Measurements from ENCODE around the gene IER2.
A peak's percentile ranks its signal among the peaks of the same experiment; 100 is the strongest.

Gene IER2

DNA sequence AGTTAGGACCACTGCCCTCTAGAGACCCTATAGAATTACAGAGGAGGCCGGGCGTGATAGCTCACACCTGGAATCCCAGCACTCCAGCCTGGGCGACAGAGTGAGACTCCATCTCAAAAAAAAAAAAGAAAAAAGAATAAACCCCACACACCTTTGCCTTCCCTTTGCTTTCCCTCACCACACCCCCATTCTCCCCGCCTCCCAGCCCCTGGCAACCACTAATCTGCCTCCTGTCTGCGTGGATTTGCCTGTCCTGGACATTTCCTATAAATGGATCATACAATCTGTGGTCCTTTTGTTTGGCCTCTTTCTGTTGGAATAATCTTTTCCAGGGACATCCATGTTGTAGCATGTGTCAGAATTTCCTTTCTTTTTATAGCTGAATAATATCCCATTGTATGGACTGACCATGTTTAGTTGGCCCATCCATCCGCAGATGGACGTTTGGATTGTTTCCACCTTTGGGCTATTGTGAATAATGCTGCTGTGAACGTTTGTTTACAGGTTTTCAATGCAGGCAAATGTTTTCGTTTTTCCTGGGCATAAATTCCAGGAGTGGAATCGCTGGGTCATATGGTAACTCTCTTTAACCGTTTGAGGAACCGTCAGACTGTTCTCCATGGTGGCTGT is 16.9 kb upstream of the IER2 start:
- peaks cover 0 to under 1% of the 10 kb centered on the region in 2 experiments for H3K4me1 ChIP-seq (ENCODE audit: control insufficient read depth in 1 of 2, insufficient read depth in 1 of 2, low read depth in 1 of 2, low read length in 1 of 2)
- H3K36me3 ChIP-seq, result peaks cover 34% of the 10 kb centered on the region
- H3K27me3 ChIP-seq, result no peaks in the 10 kb centered on the region
- no peaks in the 10 kb centered on the region for H3K9me3 ChIP-seq
- TF ChIP-seq, protein P1, sequence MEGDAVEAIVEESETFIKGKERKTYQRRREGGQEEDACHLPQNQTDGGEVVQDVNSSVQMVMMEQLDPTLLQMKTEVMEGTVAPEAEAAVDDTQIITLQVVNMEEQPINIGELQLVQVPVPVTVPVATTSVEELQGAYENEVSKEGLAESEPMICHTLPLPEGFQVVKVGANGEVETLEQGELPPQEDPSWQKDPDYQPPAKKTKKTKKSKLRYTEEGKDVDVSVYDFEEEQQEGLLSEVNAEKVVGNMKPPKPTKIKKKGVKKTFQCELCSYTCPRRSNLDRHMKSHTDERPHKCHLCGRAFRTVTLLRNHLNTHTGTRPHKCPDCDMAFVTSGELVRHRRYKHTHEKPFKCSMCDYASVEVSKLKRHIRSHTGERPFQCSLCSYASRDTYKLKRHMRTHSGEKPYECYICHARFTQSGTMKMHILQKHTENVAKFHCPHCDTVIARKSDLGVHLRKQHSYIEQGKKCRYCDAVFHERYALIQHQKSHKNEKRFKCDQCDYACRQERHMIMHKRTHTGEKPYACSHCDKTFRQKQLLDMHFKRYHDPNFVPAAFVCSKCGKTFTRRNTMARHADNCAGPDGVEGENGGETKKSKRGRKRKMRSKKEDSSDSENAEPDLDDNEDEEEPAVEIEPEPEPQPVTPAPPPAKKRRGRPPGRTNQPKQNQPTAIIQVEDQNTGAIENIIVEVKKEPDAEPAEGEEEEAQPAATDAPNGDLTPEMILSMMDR (IDR thresholded peaks at IDR 0.05), result no peak
- no peak overlapping the region for H3K27ac ChIP-seq
- H3K4me3 ChIP-seq (ENCODE audit: low read depth in 1 of 2, low read length in 1 of 2), result no peak overlapping the region

- no peaks in the 10 kb centered on the region for H3K27me3 ChIP-seq
- H3K36me3 ChIP-seq, result peaks cover 45% of the 10 kb centered on the region
- no peak overlapping the region for H3K4me3 ChIP-seq (ENCODE audit: low read depth in 1 of 2, low read length in 1 of 2)
- H3K27ac ChIP-seq, result no peak overlapping the region
- H3K4me1 ChIP-seq (ENCODE audit: control insufficient read depth in 1 of 2, insufficient read depth in 1 of 2, low read depth in 1 of 2, low read length in 1 of 2), result peaks cover 10 to 13% of the 10 kb centered on the region in 2 experiments
- TF ChIP-seq, protein P1 (IDR thresholded peaks at IDR 0.05), result no peak
- no peaks in the 10 kb centered on the region for H3K9me3 ChIP-seq
Measured at GRCh38 chr19:13134626-13135025, 15.6 kb upstream of the IER2 start.

GRCh38 chr19:13135068-13136062 is 14.8 kb upstream of the IER2 start:
- peaks cover 52% of the 10 kb centered on the region for H3K36me3 ChIP-seq
- peaks cover 14 to 20% of the 10 kb centered on the region in 2 experiments for H3K4me1 ChIP-seq (ENCODE audit: control insufficient read depth in 1 of 2, insufficient read depth in 1 of 2, low read depth in 1 of 2, low read length in 1 of 2)
- TF ChIP-seq, protein P1 (IDR thresholded peaks at IDR 0.05), result no peak
- H3K4me3 ChIP-seq (ENCODE audit: low read depth in 1 of 2, low read length in 1 of 2), result no peak overlapping the region
- no peaks in the 10 kb centered on the region for H3K27me3 ChIP-seq
- H3K9me3 ChIP-seq, result no peaks in the 10 kb centered on the region
- H3K27ac ChIP-seq, result no peak overlapping the region

DNA sequence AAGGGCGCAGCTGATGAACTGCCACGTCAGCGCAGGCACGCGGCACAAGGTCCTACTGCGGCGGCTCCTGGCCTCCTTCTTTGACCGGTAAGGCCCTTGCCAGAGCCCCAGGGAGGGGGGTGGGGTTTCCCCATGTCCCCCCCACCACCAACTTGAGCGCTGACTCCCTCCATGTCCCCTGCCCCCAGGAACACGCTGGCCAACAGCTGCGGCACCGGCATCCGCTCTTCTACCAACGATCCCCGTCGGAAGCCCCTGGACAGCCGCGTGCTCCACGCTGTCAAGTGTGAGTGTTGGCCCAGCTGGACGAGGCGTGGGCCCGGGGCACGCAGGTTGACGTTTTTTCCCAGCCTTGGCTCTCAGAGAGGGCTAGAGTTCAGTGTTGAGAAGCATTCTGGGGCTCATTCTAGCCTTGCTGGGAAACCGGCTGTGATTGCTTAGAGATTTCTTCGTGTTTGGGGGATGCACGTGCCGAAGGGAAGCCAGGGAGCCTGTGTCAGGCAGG is 12.9 kb upstream of the IER2 start:
- Histone ChIP-seq H3K9me3 (no peaks in the 10 kb centered on the region), H3K27me3 (no peaks in the 10 kb centered on the region), H3K4me1 (ENCODE audit: control insufficient read depth in 1 of 2, insufficient read depth in 1 of 2, low read depth in 1 of 2, low read length in 1 of 2) (peaks cover 14 to 20% of the 10 kb centered on the region in 2 experiments), H3K36me3 (peaks cover 70% of the 10 kb centered on the region), H3K4me3 (ENCODE audit: low read depth in 1 of 2, low read length in 1 of 2) (no peak overlapping the region), H3K27ac (peak overlapping the region; percentile 72)
- TF ChIP-seq, protein P1 (IDR thresholded peaks at IDR 0.05), result no peak

DNA sequence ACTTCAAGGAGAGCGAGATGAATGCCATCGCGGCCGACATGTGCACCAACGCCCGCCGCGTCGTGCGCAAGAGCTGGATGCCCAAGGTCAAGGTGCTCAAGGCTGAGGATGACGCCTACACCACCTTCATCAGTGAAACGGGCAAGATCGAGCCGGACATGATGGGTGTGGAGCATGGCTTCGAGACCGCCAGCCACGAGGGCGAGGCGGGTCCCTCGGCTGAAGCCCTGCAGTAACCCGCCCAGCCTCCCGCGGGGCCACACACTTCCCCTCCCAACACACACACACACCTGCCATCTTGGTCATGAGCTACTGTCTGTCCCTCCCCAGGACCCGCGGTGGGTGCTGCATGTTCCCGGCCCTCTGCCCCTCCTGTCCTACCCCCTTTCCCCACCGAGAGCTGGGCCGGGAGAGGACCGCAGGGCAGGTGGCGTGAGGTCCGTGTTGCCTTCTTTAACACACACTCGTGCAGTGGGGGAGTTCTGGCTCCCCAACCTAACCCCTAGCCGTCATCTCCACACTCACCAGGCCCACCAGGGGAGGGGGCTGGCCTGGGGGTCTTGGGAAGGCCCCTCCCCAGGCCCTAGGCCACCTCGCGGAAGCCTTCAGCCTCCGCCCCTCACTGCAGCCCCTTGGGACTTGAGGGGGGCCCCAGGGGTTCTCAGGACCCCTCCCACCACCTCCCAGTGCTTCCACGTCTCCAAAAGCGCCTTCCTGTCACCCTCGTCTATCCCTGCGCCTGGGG is 11.9 kb upstream of the IER2 start:
- no peaks in the 10 kb centered on the region for H3K27me3 ChIP-seq
- TF ChIP-seq, protein P1 (IDR thresholded peaks at IDR 0.05), result no peak
- no peaks in the 10 kb centered on the region for H3K9me3 ChIP-seq
- H3K4me1 ChIP-seq (ENCODE audit: control insufficient read depth in 1 of 2, insufficient read depth in 1 of 2, low read depth in 1 of 2, low read length in 1 of 2), result peaks cover 14 to 20% of the 10 kb centered on the region in 2 experiments
- H3K4me3 ChIP-seq (ENCODE audit: low read depth in 1 of 2, low read length in 1 of 2), result no peak overlapping the region
- peak overlapping the region; percentile 72 for H3K27ac ChIP-seq
- peaks cover 80% of the 10 kb centered on the region for H3K36me3 ChIP-seq

Measured in neutrophil (primary cell).